Sigmoid colon (tissue), 4 donors: ENCODE results near the gene NUCKS1.

ENCODE experiments used
- EP300 ChIP-seq, 4 donors: sonication (generic); formaldehyde crosslinking; IDR thresholded peaks; one replicate each; pipeline ENCODE4 v1.6.1; 2017; ENCODE audit warnings: antibody characterized with exemption in 4 of 4
- POLR2AphosphoS5 ChIP-seq, 4 donors: sonication (generic); formaldehyde crosslinking; IDR thresholded peaks; one replicate each; pipeline ENCODE4 v1.6.1; 2017; ENCODE audit warnings: antibody characterized with exemption in 4 of 4
- TF ChIP-seq, protein P1 (sequence below), 4 experiments: fragments of 450-650 bp in 3 of 4; fragments of 200-600 bp in 1 of 4; IDR thresholded peaks; one replicate each; pipeline ENCODE4 v1.5.1; 2016 to 2019; ENCODE audit warnings: antibody characterized with exemption in 4 of 4, mild to moderate bottlenecking in 3 of 4, moderate library complexity in 2 of 4

DNA sequence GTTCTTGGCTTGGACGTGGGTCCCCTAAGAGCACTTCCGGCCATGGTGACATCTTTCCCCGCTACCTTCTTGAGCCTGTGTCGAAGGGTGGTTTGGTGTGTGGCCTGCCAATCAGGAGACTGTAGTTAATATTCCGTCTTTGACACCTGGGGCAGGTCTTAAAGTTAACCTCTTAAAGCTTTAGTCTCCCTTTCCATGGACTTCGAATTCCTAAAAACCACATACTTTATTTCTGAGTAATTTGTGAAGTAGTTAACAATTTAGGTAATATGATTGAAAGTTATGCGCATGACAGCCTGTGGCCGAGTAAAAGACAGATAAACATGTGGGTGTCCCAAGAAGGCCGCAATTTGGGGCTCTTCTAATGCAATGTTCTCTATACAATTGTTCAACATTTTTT, 35.5 kb upstream of the NUCKS1 start:
- TF ChIP-seq EP300 (IDR thresholded peaks at IDR 0.05), result no peak
- TF ChIP-seq, protein P1, sequence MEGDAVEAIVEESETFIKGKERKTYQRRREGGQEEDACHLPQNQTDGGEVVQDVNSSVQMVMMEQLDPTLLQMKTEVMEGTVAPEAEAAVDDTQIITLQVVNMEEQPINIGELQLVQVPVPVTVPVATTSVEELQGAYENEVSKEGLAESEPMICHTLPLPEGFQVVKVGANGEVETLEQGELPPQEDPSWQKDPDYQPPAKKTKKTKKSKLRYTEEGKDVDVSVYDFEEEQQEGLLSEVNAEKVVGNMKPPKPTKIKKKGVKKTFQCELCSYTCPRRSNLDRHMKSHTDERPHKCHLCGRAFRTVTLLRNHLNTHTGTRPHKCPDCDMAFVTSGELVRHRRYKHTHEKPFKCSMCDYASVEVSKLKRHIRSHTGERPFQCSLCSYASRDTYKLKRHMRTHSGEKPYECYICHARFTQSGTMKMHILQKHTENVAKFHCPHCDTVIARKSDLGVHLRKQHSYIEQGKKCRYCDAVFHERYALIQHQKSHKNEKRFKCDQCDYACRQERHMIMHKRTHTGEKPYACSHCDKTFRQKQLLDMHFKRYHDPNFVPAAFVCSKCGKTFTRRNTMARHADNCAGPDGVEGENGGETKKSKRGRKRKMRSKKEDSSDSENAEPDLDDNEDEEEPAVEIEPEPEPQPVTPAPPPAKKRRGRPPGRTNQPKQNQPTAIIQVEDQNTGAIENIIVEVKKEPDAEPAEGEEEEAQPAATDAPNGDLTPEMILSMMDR (IDR thresholded peaks at IDR 0.05), result no peak
- TF ChIP-seq POLR2AphosphoS5 (IDR thresholded peaks at IDR 0.05), result no peak
